SU-DHL-6 (cell line): ENCODE results near the gene CYB5R4.

ENCODE experiments used
- H2AFZ ChIP-seq: fragments of 200-600 bp; sonication (generic); 2 replicates; pipeline ENCODE4 v1.6.1; 2014; ENCODE audit warnings: low read depth, mild to moderate bottlenecking, moderate library complexity, mixed read lengths, antibody characterized with exemption, low read length; ENCODE audit not compliant: severe bottlenecking
- H3F3A ChIP-seq: fragments of 200-600 bp; shearing (Covaris generic); 2 replicates; pipeline ENCODE4 v1.6.0; 2016; ENCODE audit warnings: antibody characterized with exemption, mild to moderate bottlenecking; ENCODE audit not compliant: insufficient read depth
- H3K27ac ChIP-seq: fragments of 200-600 bp; sonication (generic); 2 replicates; pipeline ENCODE4 v1.5.1; 2016; ENCODE audit warnings: low read depth, mild to moderate bottlenecking, low read length, moderate library complexity, mixed read lengths
- H3K27me3 ChIP-seq: fragments of 200-600 bp; sonication (generic), shearing (Covaris generic); 2 replicates; pipeline ENCODE4 v1.6.0; 2014; ENCODE audit warnings: mild to moderate bottlenecking, low read length
- H3K36me3 ChIP-seq: fragments of 200-600 bp; sonication (generic); 2 replicates; pipeline ENCODE4 v1.6.1; 2014; ENCODE audit warnings: mild to moderate bottlenecking, low read length, mixed read lengths
- H3K4me2 ChIP-seq: fragments of 300-600, 200-600 bp; shearing (Covaris generic), sonication (generic); 2 replicates; pipeline ENCODE4 v1.6.0; 2014; ENCODE audit warnings: low read length, low read depth, mild to moderate bottlenecking; ENCODE audit not compliant: poor library complexity, severe bottlenecking
- H3K4me3 ChIP-seq: fragments of 200-600 bp; sonication (generic); 2 replicates; pipeline ENCODE4 v1.5.1; 2014; ENCODE audit warnings: antibody characterized with exemption, low read length, mild to moderate bottlenecking, mixed read lengths; ENCODE audit not compliant: insufficient read depth, poor library complexity, severe bottlenecking
- H3K79me2 ChIP-seq: fragments of 200-600 bp; sonication (generic); 2 replicates; pipeline ENCODE4 v1.6.1; 2014; ENCODE audit warnings: mild to moderate bottlenecking, low read length, moderate library complexity; ENCODE audit not compliant: insufficient read depth
- H3K9ac ChIP-seq: fragments of 200-600 bp; sonication (generic); 2 replicates; pipeline ENCODE4 v1.7.0; 2014; ENCODE audit warnings: mild to moderate bottlenecking, low read length
- H3K9me2 ChIP-seq: fragments of 200-600 bp; sonication (generic); replicated peaks from 2 replicates; pipeline ENCODE4 v1.6.1; 2014; ENCODE audit warnings: low read length; ENCODE audit not compliant: insufficient read depth
- H3K9me3 ChIP-seq: fragments of 200-600 bp; sonication (generic); 2 replicates; pipeline ENCODE4 v1.6.1; 2014; ENCODE audit warnings: low read length, mixed read lengths; ENCODE audit not compliant: insufficient read depth
- H4K20me1 ChIP-seq: fragments of 200-600 bp; sonication (generic); 2 replicates; pipeline ENCODE4 v1.6.1; 2014; ENCODE audit warnings: low read depth, mild to moderate bottlenecking, antibody characterized with exemption, low read length, moderate library complexity, mixed read lengths
- EZH2phosphoT487 ChIP-seq: fragments of 200-600 bp; sonication (generic), shearing (Covaris generic); conservative IDR thresholded peaks from 2 replicates; pipeline ENCODE4 v1.6.1; 2018; ENCODE audit warnings: mild to moderate bottlenecking, antibody characterized with exemption, low read length, moderate library complexity, mixed read lengths
- TF ChIP-seq, protein P1 (sequence below): fragments of 200-600 bp; sonication (generic); IDR thresholded peaks from one replicate; pipeline ENCODE4 v1.5.1; 2017; ENCODE audit warnings: antibody characterized with exemption, mild to moderate bottlenecking, low read length, moderate library complexity; ENCODE audit not compliant: insufficient read depth, poor library complexity, severe bottlenecking

CYB5R4 gene

DNA sequence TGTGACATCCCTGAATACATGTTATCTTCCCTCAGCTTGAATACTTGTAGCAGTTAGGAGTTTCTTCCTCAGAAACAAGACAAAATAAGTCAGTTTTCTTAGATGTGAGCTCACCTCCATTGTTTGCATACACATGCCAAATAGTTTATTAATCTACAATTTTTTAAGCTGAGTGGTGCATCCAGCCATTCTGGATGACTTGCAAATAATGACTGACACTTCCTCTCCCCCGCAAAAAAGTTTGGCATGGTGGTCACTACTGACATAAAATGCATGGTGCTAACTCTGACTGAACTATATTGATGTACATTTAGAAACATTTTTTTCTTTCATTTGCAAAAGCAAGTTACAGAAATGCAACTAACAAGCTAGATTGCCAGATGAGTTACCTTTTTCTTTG lies 55.5 kb downstream of the CYB5R4 start:
- no peak for TF ChIP-seq EZH2phosphoT487
- TF ChIP-seq, protein P1, sequence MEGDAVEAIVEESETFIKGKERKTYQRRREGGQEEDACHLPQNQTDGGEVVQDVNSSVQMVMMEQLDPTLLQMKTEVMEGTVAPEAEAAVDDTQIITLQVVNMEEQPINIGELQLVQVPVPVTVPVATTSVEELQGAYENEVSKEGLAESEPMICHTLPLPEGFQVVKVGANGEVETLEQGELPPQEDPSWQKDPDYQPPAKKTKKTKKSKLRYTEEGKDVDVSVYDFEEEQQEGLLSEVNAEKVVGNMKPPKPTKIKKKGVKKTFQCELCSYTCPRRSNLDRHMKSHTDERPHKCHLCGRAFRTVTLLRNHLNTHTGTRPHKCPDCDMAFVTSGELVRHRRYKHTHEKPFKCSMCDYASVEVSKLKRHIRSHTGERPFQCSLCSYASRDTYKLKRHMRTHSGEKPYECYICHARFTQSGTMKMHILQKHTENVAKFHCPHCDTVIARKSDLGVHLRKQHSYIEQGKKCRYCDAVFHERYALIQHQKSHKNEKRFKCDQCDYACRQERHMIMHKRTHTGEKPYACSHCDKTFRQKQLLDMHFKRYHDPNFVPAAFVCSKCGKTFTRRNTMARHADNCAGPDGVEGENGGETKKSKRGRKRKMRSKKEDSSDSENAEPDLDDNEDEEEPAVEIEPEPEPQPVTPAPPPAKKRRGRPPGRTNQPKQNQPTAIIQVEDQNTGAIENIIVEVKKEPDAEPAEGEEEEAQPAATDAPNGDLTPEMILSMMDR = no peak
- Histone ChIP-seq H3K9me2 (no peaks in the 10 kb centered on the region), H3K9ac (no peak overlapping the region), H3K27ac (no peak overlapping the region), H3K9me3 (no peaks in the 10 kb centered on the region), H3K4me2 (no peak overlapping the region), H3K79me2 (peaks cover 2% of the 10 kb centered on the region; the same call in 1 of the 2 replicates), H3K4me3 (no peak overlapping the region), H4K20me1 (0 out of 2 replicates have a peak, but pooled peaks cover 6% of the 10 kb centered on the region), H3K27me3 (no peaks in the 10 kb centered on the region), H3K36me3 (peaks cover 9% of the 10 kb centered on the region; the same call in 1 of the 2 replicates), H2AFZ (no peak overlapping the region), H3F3A (no peaks in the 10 kb centered on the region; the same call in 1 of the 2 replicates)

DNA sequence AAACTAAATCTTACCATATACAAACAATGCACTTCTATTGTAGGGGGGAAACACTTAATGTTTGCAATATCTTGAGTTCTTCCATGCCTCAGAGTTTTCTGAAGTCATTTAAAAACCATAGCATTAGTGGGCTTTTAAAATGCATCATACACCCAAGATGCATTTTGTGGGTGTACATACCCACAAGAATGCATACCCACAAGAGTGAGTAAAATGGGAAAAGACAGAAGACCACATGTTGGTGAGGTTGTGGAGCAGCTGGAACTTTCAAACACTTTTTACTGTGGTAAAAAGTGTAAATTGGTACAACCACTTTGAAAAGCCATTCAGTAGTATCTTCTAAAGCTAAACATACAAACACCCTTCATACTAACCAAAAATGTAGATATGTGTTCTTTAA lies 57.5 kb downstream of the CYB5R4 start:
- Histone ChIP-seq H3K4me2 (no peak overlapping the region), H3F3A (no peaks in the 10 kb centered on the region; the same call in 1 of the 2 replicates), H4K20me1 (no peaks in the 10 kb centered on the region), H3K36me3 (peaks cover 14% of the 10 kb centered on the region), H3K9me3 (no peaks in the 10 kb centered on the region), H3K4me3 (no peak overlapping the region), H3K9me2 (no peaks in the 10 kb centered on the region), H3K27me3 (no peaks in the 10 kb centered on the region), H3K9ac (no peak overlapping the region), H3K79me2 (no peaks in the 10 kb centered on the region), H2AFZ (no peak overlapping the region), H3K27ac (no peak overlapping the region)
- TF ChIP-seq, protein P1 = no peak
- no peak for TF ChIP-seq EZH2phosphoT487

DNA sequence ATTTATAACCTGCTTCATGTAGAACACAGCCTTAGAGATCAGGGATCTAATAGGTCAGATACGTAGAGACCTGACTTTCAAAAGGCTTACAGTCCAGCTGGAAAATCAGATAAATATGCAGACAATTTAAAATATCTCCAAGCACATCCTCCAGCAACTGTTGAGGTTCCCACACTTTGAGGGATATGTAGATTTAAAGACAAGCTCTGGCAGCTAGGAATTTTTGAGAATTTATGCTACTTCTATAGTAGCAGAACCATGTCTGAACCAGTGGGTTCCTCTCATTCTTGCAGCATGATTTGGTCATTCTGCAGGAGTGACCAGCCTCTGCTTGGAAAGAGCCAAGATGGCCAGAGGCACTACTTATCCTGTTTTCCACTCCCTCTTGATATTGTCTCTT lies 60.5 kb downstream of the CYB5R4 start:
- Histone ChIP-seq H3K36me3 (peaks cover 15% of the 10 kb centered on the region), H3K9me2 (no peaks in the 10 kb centered on the region), H3K4me3 (no peak overlapping the region), H3K27me3 (no peaks in the 10 kb centered on the region), H3F3A (no peaks in the 10 kb centered on the region; the same call in 1 of the 2 replicates), H2AFZ (no peak overlapping the region), H3K27ac (no peak overlapping the region), H4K20me1 (no peaks in the 10 kb centered on the region), H3K4me2 (no peak overlapping the region), H3K9ac (no peak overlapping the region), H3K9me3 (no peaks in the 10 kb centered on the region), H3K79me2 (no peaks in the 10 kb centered on the region)
- no peak for TF ChIP-seq EZH2phosphoT487
- TF ChIP-seq, protein P1 = no peak
